Measurements from ENCODE around the gene CFAP54.
"Not testable (repeated sequence)": the region's sequence is repeated elsewhere in the genome, so short reads cannot be mapped to it uniquely, and the experiment has no call there.

Gene CFAP54

GRCh38 chr12:96701856-96702255 is 212.5 kb downstream of the CFAP54 start:
- no peak for TF ChIP-seq CTCF (conservative IDR thresholded peaks at IDR 0.05; ENCODE audit: low read depth)
- ChIA-PET CTCF (no interaction called here), POLR2A (ENCODE audit: low non-redundant PET) (no interaction called here)
- H3K27ac ChIP-seq: no peak overlapping the region
- DNase-seq (ENCODE audit: low spot score): no peak

- no peak for TF ChIP-seq CTCF (conservative IDR thresholded peaks at IDR 0.05; ENCODE audit: low read depth)
- ChIA-PET POLR2A (ENCODE audit: low non-redundant PET) (no interaction called here), CTCF (no interaction called here)
- DNase-seq (ENCODE audit: low spot score): no peak
- no peak overlapping the region for H3K27ac ChIP-seq
Measured at GRCh38 chr12:96710127-96710745, 220.9 kb downstream of the CFAP54 start.

GRCh38 chr12:96711364-96711763 is 222.0 kb downstream of the CFAP54 start:
- no peak for TF ChIP-seq CTCF (conservative IDR thresholded peaks at IDR 0.05; ENCODE audit: low read depth)
- DNase-seq (ENCODE audit: low spot score): no peak
- ChIA-PET CTCF (interaction anchor here (0.7 kb wide), 1 partner anchor 1738 kb away, joined by 3 read pairs; no protein-coding TSS in a partner anchor), POLR2A (ENCODE audit: low non-redundant PET) (no interaction called here)
- H3K27ac ChIP-seq: no peak overlapping the region

- DNase-seq (ENCODE audit: low spot score): no peak
Measured at GRCh38 chr12:96714199-96714598, 224.8 kb downstream of the CFAP54 start.

GRCh38 chr12:96719660-96720362 is 230.4 kb downstream of the CFAP54 start:
- TF ChIP-seq CTCF (conservative IDR thresholded peaks at IDR 0.05; ENCODE audit: low read depth): no peak
- peak; percentile 18 for DNase-seq (ENCODE audit: low spot score)
- CTCF ChIA-PET: interaction anchor here (0.6 to 0.7 kb wide), 3 partner anchors 20 to 685 kb away, joined by 3 to 4 read pairs (median 4); no protein-coding TSS in a partner anchor
- peak overlapping the region; percentile 36; the same call in 1 of the 2 replicates for H3K27ac ChIP-seq
- POLR2A ChIA-PET (ENCODE audit: low non-redundant PET): no interaction called here

More at GRCh38 chr12:96714199-96714598, 224.8 kb downstream of the CFAP54 start:
- no peak overlapping the region for H3K27ac ChIP-seq
- TF ChIP-seq CTCF (conservative IDR thresholded peaks at IDR 0.05; ENCODE audit: low read depth): no peak
- ChIA-PET POLR2A (ENCODE audit: low non-redundant PET) (no interaction called here), CTCF (no interaction called here)

- ChIA-PET POLR2A (ENCODE audit: low non-redundant PET) (no interaction called here), CTCF (interaction anchor here (0.6 to 0.7 kb wide), 4 partner anchors 21 to 685 kb away, joined by 3 to 4 read pairs (median 4); no protein-coding TSS in a partner anchor)
- H3K27ac ChIP-seq: peak overlapping the region; percentile 36; the same call in 1 of the 2 replicates
- TF ChIP-seq CTCF (conservative IDR thresholded peaks at IDR 0.05; ENCODE audit: low read depth): peak; percentile 46
- peak; percentile 27 for DNase-seq (ENCODE audit: low spot score)
Measured at GRCh38 chr12:96720363-96720705, 231.0 kb downstream of the CFAP54 start.

GRCh38 chr12:96729466-96729865 is 240.1 kb downstream of the CFAP54 start:
- POLR2A ChIA-PET (ENCODE audit: low non-redundant PET); H3K27ac ChIP-seq; CTCF ChIA-PET; DNase-seq (ENCODE audit: low spot score): not testable (repeated sequence)
